ENCODE data around the gene CDK4. TPM values are rescaled to one million over a fixed set of nuclear protein-coding genes. Genes with fewer than 3 reads are reported as not detected.

CDK4 gene
- total and polyA plus RNA-seq, 2 of the 13 experiments (the other 11 are each of a cell fraction or from before 2014, with no cell fraction given): 191 to 209 TPM

- TF ChIP-seq, protein P1, sequence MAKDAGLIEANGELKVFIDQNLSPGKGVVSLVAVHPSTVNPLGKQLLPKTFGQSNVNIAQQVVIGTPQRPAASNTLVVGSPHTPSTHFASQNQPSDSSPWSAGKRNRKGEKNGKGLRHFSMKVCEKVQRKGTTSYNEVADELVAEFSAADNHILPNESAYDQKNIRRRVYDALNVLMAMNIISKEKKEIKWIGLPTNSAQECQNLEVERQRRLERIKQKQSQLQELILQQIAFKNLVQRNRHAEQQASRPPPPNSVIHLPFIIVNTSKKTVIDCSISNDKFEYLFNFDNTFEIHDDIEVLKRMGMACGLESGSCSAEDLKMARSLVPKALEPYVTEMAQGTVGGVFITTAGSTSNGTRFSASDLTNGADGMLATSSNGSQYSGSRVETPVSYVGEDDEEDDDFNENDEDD (CRISPR knock-in tag; IDR thresholded peaks at IDR 0.05; ENCODE audit: borderline replicate concordance): peak; percentile 49; the same call in 1 of the 2 replicates
- TF ChIP-seq ZMYM3 (CRISPR knock-in tag; IDR thresholded peaks at IDR 0.05): no peak
Measured at GRCh38 chr12:57735952-57736740, 16.0 kb downstream of the CDK4 start (continued).

GRCh38 chr12:57735198-57735855, 16.8 kb downstream of the CDK4 start:
- in situ Hi-C loops (cut with HindIII; ENCODE audit: extremely low pct_ligation_motif_present, low pct_unique_long_range_greater_than_20kb): no loop called here
- Histone ChIP-seq H2AFZ (ENCODE audit: low read length) (no peak overlapping the region), H3K4me1 (ENCODE audit: insufficient read depth, low read length) (peaks cover 42% of the 10 kb centered on the region), H3K36me3 (replicated peaks in 1 of 2; ENCODE audit: control insufficient read depth in 1 of 2, insufficient read depth in 2 of 2, low read length in 2 of 2) (no peaks in the 10 kb centered on the region), H3K9me3 (ENCODE audit: low read length) (no peaks in the 10 kb centered on the region), H3K79me2 (ENCODE audit: insufficient read depth, low read length) (no peaks in the 10 kb centered on the region), H3K4me3 (replicated peaks in 1 of 3; ENCODE audit: insufficient read depth in 1 of 3, low read depth in 2 of 3, low read length in 3 of 3) (peak overlapping the region in 1 of 3 experiments; percentile 73; a peak in 2 of 6 replicates), H3K27me3 (ENCODE audit: control insufficient read depth in 1 of 2, insufficient read depth in 2 of 2, low read length in 2 of 2) (peaks cover 14 to 64% of the 10 kb centered on the region in 2 experiments), H3K9ac (ENCODE audit: insufficient read depth, low read depth, low read length) (no peak overlapping the region), H3K27ac (ENCODE audit: extremely low read length, insufficient read depth, low read length) (no peak overlapping the region), H4K20me1 (ENCODE audit: insufficient read depth, low read length) (no peaks in the 10 kb centered on the region), H3K4me2 (ENCODE audit: low read depth, low read length) (peak overlapping the region; percentile 94)
- POLR2A ChIA-PET: interaction anchor here (0.9 to 3.3 kb wide), 6 partner anchors 9 to 215 kb away, joined by 3 to 29 read pairs (median 4); partner anchors contain the start of genes CDK4, DCTN2, DDIT3 and TSPAN31
- CTCF ChIA-PET (ENCODE audit: low intra/inter-chr PET ratio, low total read pairs): interaction anchor here (1.8 kb wide), 1 partner anchor 9 kb away, joined by 6 read pairs; no protein-coding TSS in a partner anchor
- no TSS peak for BruUV-seq (replicated peaks)
- WGBS (ENCODE audit: low lambda C conversion rate): 7% methylated on average over 8 of the region's 8 CpGs
- DNase-seq (ENCODE audit: low spot score) (peak; percentile 23), FAIRE-seq (no peak), ATAC-seq (peak; percentile 55)
- intact Hi-C loops (cut with micrococcal nuclease; ENCODE audit: unreplicated experiment): loop anchor here (5.0 kb wide), 2 partner anchors 43 to 153 kb away; partner anchors contain the start of gene OS9
- TF ChIP-seq MTA1 (CRISPR knock-in tag; IDR thresholded peaks at IDR 0.05; ENCODE audit: borderline replicate concordance) (0 out of 2 replicates have a peak, but pooled peaks have one; percentile 20), BCL6 (CRISPR knock-in tag; IDR thresholded peaks at IDR 0.05) (peak; percentile 35; the same call in 1 of the 2 replicates), PPARG (CRISPR knock-in tag; conservative IDR thresholded peaks at IDR 0.05) (peak; percentile 84; the same call in 1 of the 2 replicates), HBP1 (CRISPR knock-in tag; IDR thresholded peaks at IDR 0.05; ENCODE audit: low read depth) (no peak), RXRB (CRISPR knock-in tag; IDR thresholded peaks at IDR 0.05; ENCODE audit: borderline replicate concordance) (peak; percentile 68), NONO (IDR thresholded peaks at IDR 0.05) (no peak), NONO (CRISPR knock-in tag; conservative IDR thresholded peaks at IDR 0.05) (0 out of 2 replicates have a peak, but pooled peaks have one; percentile 27), ZSCAN25 (CRISPR knock-in tag; IDR thresholded peaks at IDR 0.05) (peak; percentile 87), ZNF652 (CRISPR knock-in tag; IDR thresholded peaks at IDR 0.05; ENCODE audit: borderline replicate concordance, low read depth) (no peak), ZNF383 (CRISPR knock-in tag; IDR thresholded peaks at IDR 0.05; ENCODE audit: borderline replicate concordance) (0 out of 2 replicates have a peak, but pooled peaks have one; percentile 37), NR2F6 (IDR thresholded peaks at IDR 0.05) (0 out of 2 replicates have a peak, but pooled peaks have one; percentile 14), NR2F6 (CRISPR knock-in tag; IDR thresholded peaks at IDR 0.05) (no peak), ONECUT2 (CRISPR knock-in tag; IDR thresholded peaks at IDR 0.05) (peak; percentile 67; the same call in 1 of the 2 replicates)
- TF ChIP-seq, protein P2, sequence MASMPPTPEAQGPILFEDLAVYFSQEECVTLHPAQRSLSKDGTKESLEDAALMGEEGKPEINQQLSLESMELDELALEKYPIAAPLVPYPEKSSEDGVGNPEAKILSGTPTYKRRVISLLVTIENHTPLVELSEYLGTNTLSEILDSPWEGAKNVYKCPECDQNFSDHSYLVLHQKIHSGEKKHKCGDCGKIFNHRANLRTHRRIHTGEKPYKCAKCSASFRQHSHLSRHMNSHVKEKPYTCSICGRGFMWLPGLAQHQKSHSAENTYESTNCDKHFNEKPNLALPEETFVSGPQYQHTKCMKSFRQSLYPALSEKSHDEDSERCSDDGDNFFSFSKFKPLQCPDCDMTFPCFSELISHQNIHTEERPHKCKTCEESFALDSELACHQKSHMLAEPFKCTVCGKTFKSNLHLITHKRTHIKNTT (CRISPR knock-in tag; IDR thresholded peaks at IDR 0.05): no peak
